Bronchial epithelial cell (primary cell): ENCODE data around the gene LARP1. TPM values are rescaled to one million over a fixed set of nuclear protein-coding genes. Genes with fewer than 3 reads are reported as not detected.
"Not testable (repeated sequence)": the region's sequence is repeated elsewhere in the genome, so short reads cannot be mapped to it uniquely, and the experiment has no call there.

Experiments
- DNase-seq: peaks from one replicate; pipeline ENCODE4 v3.0.0-alpha.2; 2010; ENCODE audit warnings: low read depth
- FAIRE-seq: peaks from 2 replicates; lab custom pipeline; 2011; peaks lifted over from hg19 to GRCh38; lab: Jason Lieb, UNC
- H3K27me3 ChIP-seq: 2 replicates; pipeline ENCODE4 v1.5.1; 2011; ENCODE audit warnings: low read length; ENCODE audit not compliant: control insufficient read depth, insufficient read depth
- H3K36me3 ChIP-seq: 2 replicates; pipeline ENCODE4 v1.5.1; 2011; ENCODE audit warnings: low read length; ENCODE audit not compliant: control insufficient read depth, insufficient read depth
- H3K4me3 ChIP-seq: 2 replicates; pipeline ENCODE4 v1.5.1; 2011; ENCODE audit warnings: mild to moderate bottlenecking, low read depth, low read length, control low read depth
- total RNA-seq: library from RNA; depleted of rRNA; stranded (reverse); fragments of >200 nt; gene quantifications from 2 replicates; pipeline ENCODE4 v1.2.1, GENCODE V29; 2014
- TF ChIP-seq, protein P1 (sequence below): IDR thresholded peaks from 2 replicates; pipeline ENCODE4 v1.5.1; 2011; ENCODE audit warnings: mild to moderate bottlenecking, moderate library complexity, low read length, control low read depth, inconsistent platforms; ENCODE audit not compliant: insufficient read depth, severe bottlenecking

The LARP1 gene
- total RNA-seq, 1 donor from 2014 or later, result 42.6 TPM

DNA sequence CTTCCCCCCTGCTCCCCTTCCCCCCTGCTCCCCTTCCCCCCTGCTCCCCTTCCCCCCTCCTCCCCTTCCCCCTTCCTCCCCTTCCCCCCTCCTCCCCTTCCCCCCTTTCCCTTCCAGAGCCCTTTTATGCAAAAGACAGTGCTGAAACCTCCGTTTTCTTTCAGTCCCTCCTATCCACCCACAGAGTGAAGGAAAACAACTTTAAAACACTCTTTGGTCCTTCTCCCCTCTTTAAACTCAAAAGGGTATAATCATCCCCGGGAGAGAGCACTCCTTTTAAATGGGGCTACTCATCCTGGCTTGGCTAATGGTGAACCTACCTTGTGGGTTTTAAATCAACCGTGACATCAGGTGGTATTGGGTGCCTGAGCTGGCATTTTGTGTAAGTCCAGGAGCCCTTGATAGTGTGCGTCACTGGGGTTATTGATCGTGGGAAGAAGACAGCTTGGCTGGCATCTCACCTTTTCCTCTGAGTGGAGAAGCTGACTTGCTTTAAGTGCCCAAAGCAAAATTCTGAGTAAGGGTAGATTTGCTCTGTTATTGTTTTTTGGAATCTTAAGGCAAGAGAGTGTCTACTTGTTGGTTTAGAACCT, 2.7 kb downstream of the LARP1 start:
- peaks cover 2% of the 10 kb centered on the region for H3K36me3 ChIP-seq
- TF ChIP-seq, protein P1, sequence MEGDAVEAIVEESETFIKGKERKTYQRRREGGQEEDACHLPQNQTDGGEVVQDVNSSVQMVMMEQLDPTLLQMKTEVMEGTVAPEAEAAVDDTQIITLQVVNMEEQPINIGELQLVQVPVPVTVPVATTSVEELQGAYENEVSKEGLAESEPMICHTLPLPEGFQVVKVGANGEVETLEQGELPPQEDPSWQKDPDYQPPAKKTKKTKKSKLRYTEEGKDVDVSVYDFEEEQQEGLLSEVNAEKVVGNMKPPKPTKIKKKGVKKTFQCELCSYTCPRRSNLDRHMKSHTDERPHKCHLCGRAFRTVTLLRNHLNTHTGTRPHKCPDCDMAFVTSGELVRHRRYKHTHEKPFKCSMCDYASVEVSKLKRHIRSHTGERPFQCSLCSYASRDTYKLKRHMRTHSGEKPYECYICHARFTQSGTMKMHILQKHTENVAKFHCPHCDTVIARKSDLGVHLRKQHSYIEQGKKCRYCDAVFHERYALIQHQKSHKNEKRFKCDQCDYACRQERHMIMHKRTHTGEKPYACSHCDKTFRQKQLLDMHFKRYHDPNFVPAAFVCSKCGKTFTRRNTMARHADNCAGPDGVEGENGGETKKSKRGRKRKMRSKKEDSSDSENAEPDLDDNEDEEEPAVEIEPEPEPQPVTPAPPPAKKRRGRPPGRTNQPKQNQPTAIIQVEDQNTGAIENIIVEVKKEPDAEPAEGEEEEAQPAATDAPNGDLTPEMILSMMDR, result no peak
- peak overlapping the region; percentile 71 for H3K4me3 ChIP-seq
- peak; percentile 87 for DNase-seq
- FAIRE-seq, result no peak
- H3K27me3 ChIP-seq, result no peaks in the 10 kb centered on the region

DNA sequence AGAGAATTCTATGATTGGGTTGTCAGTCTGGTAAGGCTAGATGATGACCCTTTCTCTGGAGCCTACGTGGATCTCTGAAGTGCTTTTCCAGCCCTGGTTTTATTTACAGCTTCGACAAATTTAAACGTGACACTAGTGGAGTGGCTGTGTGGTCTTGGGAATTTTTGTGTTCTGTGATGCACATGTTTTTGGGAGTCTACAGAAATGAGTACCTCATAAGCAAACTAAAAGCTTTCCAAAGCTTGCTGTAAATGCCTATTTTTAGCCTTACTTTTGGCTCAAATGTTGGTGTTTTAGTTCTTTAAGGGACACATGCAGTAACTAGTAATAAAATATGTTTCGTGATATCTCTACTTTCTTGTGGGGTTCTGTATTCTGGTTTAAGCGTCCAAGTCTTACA, 3.3 kb downstream of the LARP1 start:
- peaks cover 2% of the 10 kb centered on the region for H3K36me3 ChIP-seq
- H3K27me3 ChIP-seq, result no peaks in the 10 kb centered on the region
- H3K4me3 ChIP-seq, result peak overlapping the region; percentile 27
- TF ChIP-seq, protein P1, result no peak
- DNase-seq (no peak), FAIRE-seq (no peak)

DNA sequence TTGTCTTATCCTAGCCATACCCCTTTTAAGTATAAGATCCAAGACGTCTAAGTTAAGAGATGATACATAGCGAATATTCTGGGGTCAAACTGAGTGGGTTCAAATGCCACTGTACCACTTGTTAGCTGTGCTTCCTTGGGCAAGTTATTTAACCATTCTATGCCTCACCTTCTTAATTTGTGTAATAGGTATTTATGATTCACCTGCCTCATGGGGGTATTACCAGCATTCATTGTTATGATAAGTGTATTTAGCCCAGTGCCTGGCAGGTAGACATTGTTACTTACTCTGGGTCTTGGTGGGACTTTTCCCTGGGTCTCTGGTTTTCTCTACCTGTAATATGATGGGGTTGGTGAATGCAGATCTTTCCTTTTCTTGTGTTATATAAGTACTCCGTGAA, 3.8 kb downstream of the LARP1 start:
- no peak for FAIRE-seq

DNA sequence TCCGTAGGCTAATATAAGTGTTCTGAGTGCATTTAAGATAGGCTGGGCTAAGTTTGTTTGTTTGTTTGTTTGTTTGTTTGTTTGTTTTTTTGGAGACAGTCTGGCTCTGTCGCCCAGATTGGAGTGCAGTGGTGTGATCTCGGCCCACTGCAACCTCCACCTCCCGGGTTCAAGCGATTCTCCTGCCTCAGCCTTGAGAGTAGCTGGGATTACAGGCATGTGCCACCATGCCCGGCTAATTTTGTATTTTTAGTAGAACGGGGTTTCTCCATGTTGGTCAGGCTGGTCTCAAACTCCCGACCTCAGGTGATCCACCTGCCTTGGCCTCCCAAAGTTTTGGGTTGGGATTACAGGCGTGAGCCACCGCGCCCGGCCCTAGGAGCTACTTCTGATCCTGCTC, 4.7 kb downstream of the LARP1 start:
- FAIRE-seq, DNase-seq, H3K27me3 ChIP-seq, H3K4me3 ChIP-seq, H3K36me3 ChIP-seq: not testable (repeated sequence)

More for the DNA sequence above, 3.8 kb downstream of the LARP1 start:
- H3K36me3 ChIP-seq, result peaks cover 2% of the 10 kb centered on the region
- no peak overlapping the region for H3K4me3 ChIP-seq
- H3K27me3 ChIP-seq, result no peaks in the 10 kb centered on the region
- peak; percentile 77 for DNase-seq
- TF ChIP-seq, protein P1, result no peak

DNA sequence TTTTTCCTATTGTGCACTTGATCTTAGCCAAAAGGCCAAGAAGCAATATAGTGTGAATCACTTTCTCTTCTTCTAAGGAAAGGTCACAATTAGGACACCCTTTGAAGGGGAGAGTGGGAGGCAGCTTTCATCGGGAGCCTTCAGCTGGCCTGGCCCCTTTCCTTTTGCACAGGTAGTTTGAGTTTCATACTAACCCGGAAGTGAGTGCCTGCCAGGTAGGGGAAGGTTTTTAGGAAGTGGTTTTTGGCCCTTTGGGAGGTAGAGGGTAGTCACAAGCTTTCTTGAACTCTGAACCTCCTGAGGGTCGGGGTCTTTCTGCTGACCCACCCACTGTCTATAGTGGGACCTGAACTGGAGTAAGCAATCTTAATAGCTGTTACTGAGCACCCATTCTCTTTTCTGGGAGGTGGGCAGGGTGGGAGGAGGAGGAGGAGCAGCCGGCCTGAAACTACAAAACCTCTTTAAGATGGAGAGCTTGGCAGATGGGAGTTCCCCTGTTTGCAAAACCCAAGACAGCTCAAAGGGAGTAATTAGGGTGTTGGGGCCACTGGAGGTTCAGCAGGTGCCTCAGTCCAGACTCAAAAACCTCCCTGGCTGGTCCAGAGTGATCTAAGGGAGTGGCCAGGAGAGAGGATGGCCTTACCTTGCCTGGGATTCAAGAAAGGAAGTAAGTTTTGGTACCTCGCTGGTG, 6.0 kb downstream of the LARP1 start:
- Histone ChIP-seq H3K4me3 (no peak overlapping the region), H3K36me3 (peaks cover 2% of the 10 kb centered on the region), H3K27me3 (no peaks in the 10 kb centered on the region)
- no peak for FAIRE-seq
- TF ChIP-seq, protein P1, result no peak
- DNase-seq, result peak; percentile 8

DNA sequence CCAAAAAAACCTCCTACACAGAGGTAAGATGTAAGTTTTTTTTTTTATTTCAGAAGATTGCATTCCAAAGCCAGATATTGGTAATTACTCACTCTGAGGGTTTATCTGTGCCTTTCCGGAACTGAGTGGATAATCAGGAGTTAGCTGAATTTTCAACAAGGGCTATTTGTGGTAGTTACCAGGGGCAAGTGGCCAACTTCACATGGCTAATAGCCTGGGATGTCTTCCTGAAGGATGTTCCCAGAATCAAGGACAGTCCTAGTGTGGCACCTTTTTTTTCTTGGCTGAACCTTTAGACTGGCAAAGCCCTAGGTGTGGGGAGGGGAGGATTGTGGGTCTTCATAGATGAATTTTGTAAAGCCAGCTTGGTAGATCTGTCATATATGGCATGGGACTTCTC, 7.1 kb downstream of the LARP1 start:
- no peak overlapping the region for H3K4me3 ChIP-seq
- H3K36me3 ChIP-seq, result peaks cover 2% of the 10 kb centered on the region
- TF ChIP-seq, protein P1, result no peak
- H3K27me3 ChIP-seq, result no peaks in the 10 kb centered on the region
- DNase-seq, result no peak
- FAIRE-seq, result no peak
